GM19023 (cell line): ENCODE measurements around the gene AMER2.

Experiments used
- ATAC-seq: cut with Tn5 transposase; IDR thresholded peaks from one replicate; pipeline ENCODE4 v1.9.1; 2021; ENCODE audit warnings: mild to moderate bottlenecking, moderate library complexity; ENCODE audit not compliant: unreplicated experiment

Gene AMER2

GRCh38 chr13:25171517-25172302, at the start of gene AMER2:
Gene AMER2, minus strand, starts transcription at chr13:25172288. Its CDS starts 669 bp downstream, at chr13:25171619.
- ATAC-seq, result no peak

GRCh38 chr13:25218019-25218418, 45.9 kb upstream of the AMER2 start:
- ATAC-seq, result no peak

GRCh38 chr13:25217023-25217885, 45.2 kb upstream of the AMER2 start:
- ATAC-seq, result no peak

GRCh38 chr13:25215253-25215575, 43.1 kb upstream of the AMER2 start:
- ATAC-seq, result no peak

- no peak for ATAC-seq
These were observed 42.6 kb upstream of the AMER2 start for GRCh38 chr13:25214491-25215252.

- ATAC-seq, result no peak
These were observed 41.6 kb upstream of the AMER2 start for GRCh38 chr13:25213715-25214114.

GRCh38 chr13:25210842-25211569, 38.9 kb upstream of the AMER2 start:
- no peak for ATAC-seq

- no peak for ATAC-seq
These were observed 35.3 kb upstream of the AMER2 start for GRCh38 chr13:25207291-25207810.

- no peak for ATAC-seq
These were observed 32.8 kb upstream of the AMER2 start for GRCh38 chr13:25204863-25205262.

- no peak for ATAC-seq
These were observed 31.1 kb upstream of the AMER2 start for GRCh38 chr13:25203127-25203740.

- ATAC-seq, result no peak
These were observed 28.7 kb upstream of the AMER2 start for GRCh38 chr13:25200783-25201182.

GRCh38 chr13:25198647-25199046, 26.6 kb upstream of the AMER2 start:
- no peak for ATAC-seq

- no peak for ATAC-seq
These were observed 24.9 kb upstream of the AMER2 start for GRCh38 chr13:25196971-25197370.

- ATAC-seq, result no peak
These were observed 20.8 kb upstream of the AMER2 start for GRCh38 chr13:25192936-25193335.

GRCh38 chr13:25192489-25192888, 20.4 kb upstream of the AMER2 start:
- ATAC-seq, result no peak

- no peak for ATAC-seq
These were observed 20.0 kb upstream of the AMER2 start for GRCh38 chr13:25192052-25192451.

- ATAC-seq, result no peak
These were observed 18.7 kb upstream of the AMER2 start for GRCh38 chr13:25190771-25191170.

- no peak for ATAC-seq
These were observed 18.2 kb upstream of the AMER2 start for GRCh38 chr13:25190256-25190655.

- ATAC-seq, result no peak
These were observed 15.5 kb upstream of the AMER2 start for GRCh38 chr13:25187596-25187995.

GRCh38 chr13:25186187-25186586, 14.1 kb upstream of the AMER2 start:
- no peak for ATAC-seq
